Islet precursor cell (in vitro differentiated cells): ENCODE measurements around the gene CPLANE1.
"Not testable (repeated sequence)": the region's sequence is repeated elsewhere in the genome, so short reads cannot be mapped to it uniquely, and the experiment has no call there.

ENCODE experiments used
- DNase-seq: peaks from one replicate; pipeline ENCODE4 v3.0.0-alpha.2; 2018

CPLANE1 gene

GRCh38 chr5:37207802-37208201 lies 41.4 kb downstream of the CPLANE1 start:
- DNase-seq: no peak

GRCh38 chr5:37206736-37207135 lies 42.4 kb downstream of the CPLANE1 start:
- no peak for DNase-seq

- DNase-seq: no peak
Observed at GRCh38 chr5:37198842-37199241, 50.3 kb downstream of the CPLANE1 start.

GRCh38 chr5:37198061-37198460 lies 51.1 kb downstream of the CPLANE1 start:
- DNase-seq: no peak

GRCh38 chr5:37197340-37198050 lies 51.7 kb downstream of the CPLANE1 start:
- DNase-seq: no peak

GRCh38 chr5:37190592-37190991 lies 58.6 kb downstream of the CPLANE1 start:
- no peak for DNase-seq

- DNase-seq: no peak
Observed at GRCh38 chr5:37189355-37189754, 59.8 kb downstream of the CPLANE1 start.

GRCh38 chr5:37187465-37187977 lies 61.7 kb downstream of the CPLANE1 start:
- DNase-seq: no peak

- no peak for DNase-seq
Observed at GRCh38 chr5:37184748-37185364, 64.3 kb downstream of the CPLANE1 start.

- no peak for DNase-seq
Observed at GRCh38 chr5:37182667-37183066, 66.5 kb downstream of the CPLANE1 start.

- DNase-seq: no peak
Observed at GRCh38 chr5:37174928-37175327, 74.2 kb downstream of the CPLANE1 start.

GRCh38 chr5:37172957-37173356 lies 76.2 kb downstream of the CPLANE1 start:
- DNase-seq: no peak

- no peak for DNase-seq
Observed at GRCh38 chr5:37170856-37171255, 78.3 kb downstream of the CPLANE1 start.

- DNase-seq: no peak
Observed at GRCh38 chr5:37166197-37166596, 83.0 kb downstream of the CPLANE1 start.

- no peak for DNase-seq
Observed at GRCh38 chr5:37165761-37166160, 83.4 kb downstream of the CPLANE1 start.

- DNase-seq: no peak
Observed at GRCh38 chr5:37153661-37154060, 95.5 kb downstream of the CPLANE1 start.

GRCh38 chr5:37146896-37147295 lies 102.3 kb downstream of the CPLANE1 start:
- no peak for DNase-seq

- no peak for DNase-seq
Observed at GRCh38 chr5:37136694-37137093, 112.5 kb downstream of the CPLANE1 start.

- not testable (repeated sequence) for DNase-seq
Observed at GRCh38 chr5:37135312-37135711, 113.9 kb downstream of the CPLANE1 start.

- DNase-seq: no peak
Observed at GRCh38 chr5:37133939-37134338, 115.2 kb downstream of the CPLANE1 start.

GRCh38 chr5:37132646-37133045 lies 116.5 kb downstream of the CPLANE1 start:
- no peak for DNase-seq

- no peak for DNase-seq
Observed at GRCh38 chr5:37121465-37121864, 127.7 kb downstream of the CPLANE1 start.

- DNase-seq: no peak
Observed at GRCh38 chr5:37121027-37121426, 128.1 kb downstream of the CPLANE1 start.

GRCh38 chr5:37120270-37120669 lies 128.9 kb downstream of the CPLANE1 start:
- no peak for DNase-seq

- no peak for DNase-seq
Observed at GRCh38 chr5:37116359-37116758, 132.8 kb downstream of the CPLANE1 start.
